PC-9 (cell line): ENCODE measurements around the gene RSBN1.
A peak's percentile ranks its signal among the peaks of the same experiment; 100 is the strongest.

Experiments used
- EZH2 ChIP-seq: fragments of 200-600 bp; sonication (generic); IDR thresholded peaks from 2 replicates; pipeline ENCODE4 v1.8.0; 2017; ENCODE audit warnings: antibody characterized with exemption, low read depth
- TF ChIP-seq, protein P1 (sequence below): fragments of 200-600 bp; sonication (generic); conservative IDR thresholded peaks from 2 replicates; pipeline ENCODE4 v1.6.1; 2017; ENCODE audit warnings: mixed run types, antibody characterized with exemption, mild to moderate bottlenecking, moderate library complexity

DNA sequence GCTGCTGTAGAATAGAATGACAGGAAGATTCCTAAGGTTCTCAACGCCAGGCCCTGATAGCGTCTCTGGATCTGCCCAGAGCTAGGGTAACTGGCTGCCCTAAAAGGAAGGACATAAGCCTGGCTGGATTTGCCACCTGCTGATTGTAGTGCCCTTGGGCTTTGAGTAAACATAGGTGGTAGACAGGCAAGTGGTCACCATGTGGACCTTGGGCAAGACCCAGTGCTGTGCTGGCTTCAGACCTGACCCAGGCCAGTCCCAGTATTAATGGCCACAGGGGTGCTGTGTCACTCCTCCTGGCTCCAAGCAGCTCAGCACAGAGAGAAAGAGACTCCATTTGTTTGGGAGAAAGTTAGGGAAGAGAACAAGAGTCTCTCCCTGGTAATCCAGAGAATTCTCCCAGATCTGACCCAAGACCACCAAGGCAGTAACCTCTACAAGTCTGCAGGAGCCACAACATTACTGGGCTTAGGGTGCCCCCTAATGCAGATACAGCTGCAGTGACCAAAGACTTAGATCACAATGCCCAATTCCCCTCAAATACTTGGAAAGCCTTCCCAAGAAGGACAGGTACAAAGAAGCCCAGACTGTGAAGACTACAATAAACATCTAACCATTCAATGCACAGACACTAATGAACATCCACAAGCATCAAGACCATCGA is 97.5 kb downstream of the RSBN1 start:
- TF ChIP-seq, protein P1, sequence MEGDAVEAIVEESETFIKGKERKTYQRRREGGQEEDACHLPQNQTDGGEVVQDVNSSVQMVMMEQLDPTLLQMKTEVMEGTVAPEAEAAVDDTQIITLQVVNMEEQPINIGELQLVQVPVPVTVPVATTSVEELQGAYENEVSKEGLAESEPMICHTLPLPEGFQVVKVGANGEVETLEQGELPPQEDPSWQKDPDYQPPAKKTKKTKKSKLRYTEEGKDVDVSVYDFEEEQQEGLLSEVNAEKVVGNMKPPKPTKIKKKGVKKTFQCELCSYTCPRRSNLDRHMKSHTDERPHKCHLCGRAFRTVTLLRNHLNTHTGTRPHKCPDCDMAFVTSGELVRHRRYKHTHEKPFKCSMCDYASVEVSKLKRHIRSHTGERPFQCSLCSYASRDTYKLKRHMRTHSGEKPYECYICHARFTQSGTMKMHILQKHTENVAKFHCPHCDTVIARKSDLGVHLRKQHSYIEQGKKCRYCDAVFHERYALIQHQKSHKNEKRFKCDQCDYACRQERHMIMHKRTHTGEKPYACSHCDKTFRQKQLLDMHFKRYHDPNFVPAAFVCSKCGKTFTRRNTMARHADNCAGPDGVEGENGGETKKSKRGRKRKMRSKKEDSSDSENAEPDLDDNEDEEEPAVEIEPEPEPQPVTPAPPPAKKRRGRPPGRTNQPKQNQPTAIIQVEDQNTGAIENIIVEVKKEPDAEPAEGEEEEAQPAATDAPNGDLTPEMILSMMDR: 0 out of 2 replicates have a peak, but pooled peaks have one; percentile 19
- TF ChIP-seq EZH2: no peak
